OCI-LY3 (cell line): ENCODE data around the gene HAPLN2.

Experiments
- H2AFZ ChIP-seq: fragments of 200-600, 300-600 bp; shearing (Covaris generic); 2 replicates; pipeline ENCODE4 v1.6.0; 2014; ENCODE audit warnings: antibody characterized with exemption, low read depth, low read length
- H3K27ac ChIP-seq: fragments of 200-600, 300-600 bp; sonication (generic); 2 replicates; pipeline ENCODE4 v1.5.1; 2014; ENCODE audit warnings: mild to moderate bottlenecking, low read length, moderate library complexity, mixed read lengths
- H3K27me3 ChIP-seq: fragments of 200-600, 300-600 bp; sonication (generic); 2 replicates; pipeline ENCODE4 v1.6.1; 2014; ENCODE audit warnings: low read depth, low read length, mixed read lengths
- H3K36me3 ChIP-seq: fragments of 200-600, 300-600 bp; sonication (generic); replicated peaks from 2 replicates; pipeline ENCODE3; 2014; ENCODE audit warnings: low read depth, low read length, mixed read lengths
- H3K4me1 ChIP-seq: fragments of 300-600, 200-600 bp; sonication (generic); 2 replicates; pipeline ENCODE4 v1.6.1; 2014; ENCODE audit warnings: low read length, mixed read lengths
- H3K4me2 ChIP-seq: fragments of 200-600, 300-600 bp; sonication (generic); 2 replicates; pipeline ENCODE4 v1.6.1; 2014; ENCODE audit warnings: low read length, mixed read lengths
- H3K4me3 ChIP-seq: fragments of 300-600, 200-600 bp; sonication (generic); 2 replicates; pipeline ENCODE4 v1.5.1; 2014; ENCODE audit warnings: antibody characterized with exemption, mild to moderate bottlenecking, low read length, moderate library complexity
- H3K79me2 ChIP-seq: fragments of 300-600, 200-600 bp; shearing (Covaris generic); 2 replicates; pipeline ENCODE4 v1.6.1; 2014; ENCODE audit warnings: mild to moderate bottlenecking, low read length, mixed read lengths
- H3K9ac ChIP-seq: fragments of 300-600, 200-600 bp; shearing (Covaris generic); 2 replicates; pipeline ENCODE4 v1.6.0; 2014; ENCODE audit warnings: mild to moderate bottlenecking, low read length, moderate library complexity
- H3K9me3 ChIP-seq: fragments of 200-600, 300-600 bp; shearing (Covaris generic); 2 replicates; pipeline ENCODE4 v1.6.1; 2014; ENCODE audit warnings: low read length, mixed read lengths; ENCODE audit not compliant: insufficient read depth
- H4K20me1 ChIP-seq: fragments of 200-600, 300-600 bp; sonication (generic); 2 replicates; pipeline ENCODE4 v1.6.1; 2016; ENCODE audit warnings: low read length, mixed read lengths; ENCODE audit not compliant: insufficient read depth
- CTCF ChIP-seq: fragments of 200-600, 300-600 bp; sonication (generic); IDR thresholded peaks from 2 replicates; pipeline ENCODE4 v1.5.1; 2014; ENCODE audit warnings: antibody characterized with exemption, low read length, low read depth
- EZH2phosphoT487 ChIP-seq: fragments of 200-600 bp; shearing (Covaris generic); IDR thresholded peaks from 2 replicates; pipeline ENCODE4 v1.6.1; 2018; ENCODE audit warnings: antibody characterized with exemption, mixed run types, low read depth

HAPLN2 gene

GRCh38 chr1:156658945-156659574 lies 39.8 kb downstream of the HAPLN2 start:
- H3K4me1 ChIP-seq, result peaks cover 66% of the 10 kb centered on the region
- H3K79me2 ChIP-seq, result no peaks in the 10 kb centered on the region
- peak overlapping the region; percentile 8 for H3K4me2 ChIP-seq
- H3K9me3 ChIP-seq, result no peaks in the 10 kb centered on the region
- no peak overlapping the region for H3K27ac ChIP-seq
- H2AFZ ChIP-seq, result no peak overlapping the region
- no peaks in the 10 kb centered on the region for H3K36me3 ChIP-seq
- H3K9ac ChIP-seq, result no peak overlapping the region
- TF ChIP-seq EZH2phosphoT487 (no peak), CTCF (no peak)
- H4K20me1 ChIP-seq, result peaks cover 8% of the 10 kb centered on the region; the same call in 1 of the 2 replicates
- peaks cover 34% of the 10 kb centered on the region for H3K27me3 ChIP-seq
- H3K4me3 ChIP-seq, result no peak overlapping the region

GRCh38 chr1:156659661-156659987 lies 40.4 kb downstream of the HAPLN2 start:
- Histone ChIP-seq H3K4me3 (0 out of 2 replicates have a peak overlapping the region, but pooled peaks have one; percentile 6), H3K27ac (no peak overlapping the region), H3K79me2 (no peaks in the 10 kb centered on the region), H3K27me3 (peaks cover 34% of the 10 kb centered on the region), H3K9me3 (no peaks in the 10 kb centered on the region), H2AFZ (no peak overlapping the region), H3K4me2 (peak overlapping the region; percentile 48), H3K36me3 (no peaks in the 10 kb centered on the region), H4K20me1 (peaks cover 8% of the 10 kb centered on the region; the same call in 1 of the 2 replicates), H3K4me1 (peaks cover 71% of the 10 kb centered on the region), H3K9ac (no peak overlapping the region)
- TF ChIP-seq EZH2phosphoT487 (no peak), CTCF (no peak)

- Histone ChIP-seq H3K27ac (no peak overlapping the region), H3K36me3 (no peaks in the 10 kb centered on the region), H2AFZ (peak overlapping the region; percentile 63), H3K4me1 (peaks cover 74% of the 10 kb centered on the region), H3K9me3 (no peaks in the 10 kb centered on the region), H4K20me1 (peaks cover 3% of the 10 kb centered on the region; the same call in 1 of the 2 replicates), H3K9ac (peak overlapping the region; percentile 66), H3K4me3 (peak overlapping the region; percentile 71), H3K4me2 (peak overlapping the region; percentile 90), H3K27me3 (peaks cover 32% of the 10 kb centered on the region), H3K79me2 (no peaks in the 10 kb centered on the region)
- peak; percentile 99 for TF ChIP-seq CTCF
- no peak for TF ChIP-seq EZH2phosphoT487
Measured at GRCh38 chr1:156659988-156660751, 41.0 kb downstream of the HAPLN2 start.

- Histone ChIP-seq H3K9ac (peak overlapping the region; percentile 66), H4K20me1 (no peaks in the 10 kb centered on the region), H3K27me3 (peaks cover 32% of the 10 kb centered on the region), H3K36me3 (no peaks in the 10 kb centered on the region), H3K4me2 (peak overlapping the region; percentile 90), H3K4me3 (peak overlapping the region; percentile 71), H3K27ac (no peak overlapping the region), H3K9me3 (no peaks in the 10 kb centered on the region), H3K79me2 (no peaks in the 10 kb centered on the region), H2AFZ (peak overlapping the region; percentile 63), H3K4me1 (peaks cover 69% of the 10 kb centered on the region)
- TF ChIP-seq EZH2phosphoT487 (no peak), CTCF (no peak)
Measured at GRCh38 chr1:156660752-156661112, 41.5 kb downstream of the HAPLN2 start.
